Thyroid gland (tissue), 4 donors: ENCODE data around the gene PTPRU.
"Not testable (repeated sequence)": the region's sequence is repeated elsewhere in the genome, so short reads cannot be mapped to it uniquely, and the experiment has no call there.

ENCODE experiments used
- POLR2A ChIP-seq, 2 donors: fragments of 450-650 bp; IDR thresholded peaks; one replicate each; pipeline ENCODE4 v1.6.1; 2017; ENCODE audit warnings: antibody characterized with exemption in 2 of 2, mild to moderate bottlenecking in 2 of 2, moderate library complexity in 1 of 2
- TF ChIP-seq, protein P1 (sequence below), 6 experiments: fragments of 200-600 bp in 3 of 6; fragments of 450-650 bp in 3 of 6; sonication (generic) in 3 of 6; IDR thresholded peaks; one replicate each; pipeline ENCODE4 v1.5.1; 2016 to 2019; ENCODE audit warnings: antibody characterized with exemption in 6 of 6, mild to moderate bottlenecking in 2 of 6, inconsistent platforms in 1 of 6, moderate library complexity in 1 of 6

DNA sequence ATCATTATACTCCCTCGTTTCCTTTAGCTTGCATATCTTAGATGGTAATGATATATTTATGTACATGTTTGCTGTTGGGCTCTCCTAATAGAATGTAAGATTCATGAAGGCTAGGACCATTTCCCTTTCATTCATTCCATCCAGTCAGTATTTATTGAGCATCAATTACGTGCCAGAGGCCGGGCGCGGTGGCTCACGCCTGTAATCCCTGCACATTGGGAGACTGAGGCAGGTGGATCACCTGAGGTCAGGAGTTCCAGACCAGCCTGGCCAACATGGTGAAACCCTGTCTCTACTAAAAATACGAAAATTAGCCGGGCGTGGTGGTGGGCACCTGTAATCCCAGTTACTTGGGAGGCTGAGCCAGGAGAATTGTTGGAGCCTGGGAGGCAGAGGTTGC, 1.4 kb upstream of the PTPRU start:
- TF ChIP-seq POLR2A (IDR thresholded peaks at IDR 0.05): not testable (repeated sequence)
- TF ChIP-seq, protein P1, sequence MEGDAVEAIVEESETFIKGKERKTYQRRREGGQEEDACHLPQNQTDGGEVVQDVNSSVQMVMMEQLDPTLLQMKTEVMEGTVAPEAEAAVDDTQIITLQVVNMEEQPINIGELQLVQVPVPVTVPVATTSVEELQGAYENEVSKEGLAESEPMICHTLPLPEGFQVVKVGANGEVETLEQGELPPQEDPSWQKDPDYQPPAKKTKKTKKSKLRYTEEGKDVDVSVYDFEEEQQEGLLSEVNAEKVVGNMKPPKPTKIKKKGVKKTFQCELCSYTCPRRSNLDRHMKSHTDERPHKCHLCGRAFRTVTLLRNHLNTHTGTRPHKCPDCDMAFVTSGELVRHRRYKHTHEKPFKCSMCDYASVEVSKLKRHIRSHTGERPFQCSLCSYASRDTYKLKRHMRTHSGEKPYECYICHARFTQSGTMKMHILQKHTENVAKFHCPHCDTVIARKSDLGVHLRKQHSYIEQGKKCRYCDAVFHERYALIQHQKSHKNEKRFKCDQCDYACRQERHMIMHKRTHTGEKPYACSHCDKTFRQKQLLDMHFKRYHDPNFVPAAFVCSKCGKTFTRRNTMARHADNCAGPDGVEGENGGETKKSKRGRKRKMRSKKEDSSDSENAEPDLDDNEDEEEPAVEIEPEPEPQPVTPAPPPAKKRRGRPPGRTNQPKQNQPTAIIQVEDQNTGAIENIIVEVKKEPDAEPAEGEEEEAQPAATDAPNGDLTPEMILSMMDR (IDR thresholded peaks at IDR 0.05): not testable (repeated sequence)
